Erythroblast (primary cell): Measurements from ENCODE around the gene CMIP.

Source experiments
- GATA1 ChIP-seq: IDR thresholded peaks from 2 replicates; pipeline ENCODE4 v1.6.1; 2011; ENCODE audit warnings: low read depth, mild to moderate bottlenecking, control low read depth, low read length, moderate library complexity
- POLR2A ChIP-seq: IDR thresholded peaks from 2 replicates; pipeline ENCODE4 v1.6.1; 2011; ENCODE audit warnings: mild to moderate bottlenecking, low read length

DNA sequence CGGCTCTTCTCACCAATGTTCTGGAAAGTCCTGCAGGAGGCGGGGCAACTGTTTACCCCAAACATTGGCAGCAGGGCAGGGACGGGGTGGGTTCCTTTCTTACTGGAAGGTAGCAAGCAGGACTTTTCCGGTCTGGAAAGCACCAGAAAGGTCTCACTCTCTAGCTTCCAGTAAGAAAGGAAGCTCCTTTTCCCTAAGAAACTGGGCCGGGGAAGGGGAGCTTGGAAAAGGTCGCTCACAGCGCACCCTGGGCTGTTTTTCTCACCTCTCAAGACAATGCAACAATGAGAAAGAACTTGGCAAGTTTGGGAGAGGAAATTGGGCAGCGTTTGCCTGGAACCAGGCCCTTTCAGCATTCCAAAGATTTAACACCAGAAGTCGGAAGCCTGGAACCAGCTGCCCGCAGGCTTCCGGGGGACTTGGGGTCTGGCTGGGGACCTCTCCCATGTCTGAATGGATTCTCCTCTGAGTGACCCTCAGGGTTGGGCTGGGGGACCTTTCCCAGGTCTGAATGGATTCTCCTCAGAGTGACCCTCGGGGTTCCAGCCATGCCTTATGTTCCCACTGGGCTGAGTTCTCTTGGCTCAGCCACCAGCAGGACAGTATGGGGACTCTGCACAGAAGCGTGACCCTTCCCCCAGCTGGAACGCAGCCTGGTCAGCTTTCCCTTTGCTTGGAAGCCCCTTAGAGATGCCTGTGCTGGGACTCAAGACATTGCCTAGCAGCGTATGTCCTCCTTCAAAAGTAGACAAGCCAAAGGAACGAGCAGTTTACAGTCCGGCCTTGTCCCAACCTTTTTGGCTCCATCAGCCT, 167.9 kb downstream of the CMIP start:
- no peak for TF ChIP-seq POLR2A
- TF ChIP-seq GATA1 = no peak
